ENCODE data around the gene STAP1. TPM values are rescaled to one million over a fixed set of nuclear protein-coding genes. Genes with fewer than 3 reads are reported as not detected.

The STAP1 gene
- total RNA-seq, 3 donors from 2014 or later, result 0.32 TPM; not detected in 2

- intact Hi-C loops (cut with DNase I; ENCODE audit: low total_unique reads), result no loop called here
- no peak for TF ChIP-seq POLR2A (IDR thresholded peaks at IDR 0.05)
- TF ChIP-seq POLR2AphosphoS5 (IDR thresholded peaks at IDR 0.05), result no peak
These were observed 46.2 kb downstream of the STAP1 start for GRCh38 chr4:67604749-67605148.

GRCh38 chr4:67608027-67608426 is 49.5 kb downstream of the STAP1 start:
- Histone ChIP-seq H3K4me1 (no peaks in the 10 kb centered on the region), H3K9me3 (peaks cover 0 to 8% of the 10 kb centered on the region in 2 donors), H3K4me3 (no peak overlapping the region), H3K27me3 (no peaks in the 10 kb centered on the region), H3K36me3 (no peaks in the 10 kb centered on the region), H3K27ac (no peak overlapping the region)
- intact Hi-C loops (cut with DNase I; ENCODE audit: low total_unique reads), result no loop called here
- DNase-seq (ENCODE audit: low spot score in 2 of 2), result no peak
- TF ChIP-seq CTCF (IDR thresholded peaks at IDR 0.05), result no peak
- no peak for TF ChIP-seq POLR2A (IDR thresholded peaks at IDR 0.05)
- TF ChIP-seq POLR2AphosphoS5 (IDR thresholded peaks at IDR 0.05), result no peak

More at GRCh38 chr4:67604749-67605148, 46.2 kb downstream of the STAP1 start:
- Histone ChIP-seq H3K27ac (no peak overlapping the region), H3K9me3 (peaks cover 0 to under 1% of the 10 kb centered on the region in 2 donors), H3K4me3 (no peak overlapping the region), H3K4me1 (no peaks in the 10 kb centered on the region), H3K36me3 (no peaks in the 10 kb centered on the region), H3K27me3 (no peaks in the 10 kb centered on the region)
- DNase-seq (ENCODE audit: low spot score in 2 of 2), result no peak

- TF ChIP-seq CTCF (IDR thresholded peaks at IDR 0.05) (no peak), POLR2AphosphoS5 (IDR thresholded peaks at IDR 0.05) (no peak), POLR2A (IDR thresholded peaks at IDR 0.05) (no peak)
- intact Hi-C loops (cut with DNase I; ENCODE audit: low total_unique reads), result no loop called here
- no peak overlapping the region for H3K27ac ChIP-seq
- H3K36me3 ChIP-seq, result peaks cover 5% of the 10 kb centered on the region
- no peak overlapping the region for H3K4me3 ChIP-seq
- peaks cover 0 to 9% of the 10 kb centered on the region in 2 donors for H3K9me3 ChIP-seq
- DNase-seq (ENCODE audit: low spot score in 2 of 2), result no peak
- H3K27me3 ChIP-seq, result no peaks in the 10 kb centered on the region
- no peaks in the 10 kb centered on the region for H3K4me1 ChIP-seq
These were observed 55.7 kb downstream of the STAP1 start for GRCh38 chr4:67614186-67614585.

GRCh38 chr4:67615119-67615518 is 56.6 kb downstream of the STAP1 start:
- DNase-seq (ENCODE audit: low spot score in 2 of 2), result no peak
- no peak for TF ChIP-seq POLR2A (IDR thresholded peaks at IDR 0.05)
- no peak for TF ChIP-seq POLR2AphosphoS5 (IDR thresholded peaks at IDR 0.05)
- Histone ChIP-seq H3K27me3 (no peaks in the 10 kb centered on the region), H3K36me3 (peaks cover 5% of the 10 kb centered on the region), H3K27ac (no peak overlapping the region), H3K9me3 (peaks cover 0 to 5% of the 10 kb centered on the region in 2 donors), H3K4me3 (no peak overlapping the region), H3K4me1 (no peaks in the 10 kb centered on the region)
- intact Hi-C loops (cut with DNase I; ENCODE audit: low total_unique reads), result no loop called here

GRCh38 chr4:67616478-67616877 is 58.0 kb downstream of the STAP1 start:
- DNase-seq (ENCODE audit: low spot score in 2 of 2), result no peak
- H3K27ac ChIP-seq, result no peak overlapping the region
- H3K4me1 ChIP-seq, result no peaks in the 10 kb centered on the region
- intact Hi-C loops (cut with DNase I; ENCODE audit: low total_unique reads), result no loop called here
- peaks cover 5% of the 10 kb centered on the region for H3K36me3 ChIP-seq
- H3K27me3 ChIP-seq, result no peaks in the 10 kb centered on the region
- peaks cover 0 to 5% of the 10 kb centered on the region in 2 donors for H3K9me3 ChIP-seq
- no peak overlapping the region for H3K4me3 ChIP-seq
- no peak for TF ChIP-seq POLR2AphosphoS5 (IDR thresholded peaks at IDR 0.05)
- no peak for TF ChIP-seq CTCF (IDR thresholded peaks at IDR 0.05)
- no peak for TF ChIP-seq POLR2A (IDR thresholded peaks at IDR 0.05)

- Histone ChIP-seq H3K4me1 (no peaks in the 10 kb centered on the region), H3K9me3 (no peaks in the 10 kb centered on the region), H3K27ac (no peak overlapping the region), H3K36me3 (peaks cover 4% of the 10 kb centered on the region), H3K27me3 (no peaks in the 10 kb centered on the region), H3K4me3 (no peak overlapping the region)
- no peak for DNase-seq (ENCODE audit: low spot score in 2 of 2)
- intact Hi-C loops (cut with DNase I; ENCODE audit: low total_unique reads), result no loop called here
- TF ChIP-seq CTCF (IDR thresholded peaks at IDR 0.05) (no peak), POLR2AphosphoS5 (IDR thresholded peaks at IDR 0.05) (no peak), POLR2A (IDR thresholded peaks at IDR 0.05) (no peak)
These were observed 66.4 kb downstream of the STAP1 start for GRCh38 chr4:67624939-67625338.
